A549 (cell line): ENCODE measurements around the gene GATAD1.

Experiments
- CTCF ChIP-seq: fragments of >200 bp; sonication (Bioruptor Twin); formaldehyde crosslinking; IDR thresholded peaks from 3 replicates; pipeline ENCODE4 v1.5.1; 2016
- E2F6 ChIP-seq: IDR thresholded peaks from 2 replicates; pipeline ENCODE4 v1.6.1; 2012; ENCODE audit warnings: low read depth, borderline replicate concordance
- EHMT2 ChIP-seq: fragments of 200-600 bp; sonication (generic); IDR thresholded peaks from 2 replicates; pipeline ENCODE4 v1.6.1; 2016; ENCODE audit warnings: antibody characterized with exemption, low read depth, mild to moderate bottlenecking, moderate library complexity
- EP300 ChIP-seq, 2 experiments: fragments of >200 bp; sonication (Bioruptor Twin); formaldehyde crosslinking; IDR thresholded peaks; 2 replicates in 1 of 2; 3 replicates in 1 of 2; pipeline ENCODE4 v1.6.1; 2016 to 2017
- ESRRA ChIP-seq: fragments of 150-350 bp; IDR thresholded peaks from 2 replicates; pipeline ENCODE4 v1.6.1; 2014; ENCODE audit warnings: mild to moderate bottlenecking, low read length, borderline replicate concordance
- FOXS1 ChIP-seq: fragments of 250-450 bp; sonication (Bioruptor Pico); IDR thresholded peaks from 2 replicates; pipeline ENCODE4 v1.5.0; 2020; ENCODE audit warnings: mild to moderate bottlenecking, moderate library complexity
- POLR2A ChIP-seq: IDR thresholded peaks from 2 replicates; pipeline ENCODE4 v1.6.1; 2012; ENCODE audit warnings: mild to moderate bottlenecking, low read length
- POLR2AphosphoS2 ChIP-seq: conservative IDR thresholded peaks from 2 replicates; pipeline ENCODE4 v1.6.1; 2012; ENCODE audit warnings: low read length, improper control_type of control experiment, inconsistent platforms
- RAD21 ChIP-seq, 2 experiments: fragments of >200 bp in 1 of 2; sonication (Bioruptor Twin) in 1 of 2; formaldehyde crosslinking in 1 of 2; IDR thresholded peaks in 1 of 2; conservative IDR thresholded peaks in 1 of 2; 2 replicates in 1 of 2; 3 replicates in 1 of 2; pipeline ENCODE4 v1.6.1; 2012 to 2018; ENCODE audit warnings: inconsistent platforms in 1 of 2
- RFX5 ChIP-seq: fragments of 450-650 bp; IDR thresholded peaks from 2 replicates; pipeline ENCODE4 v1.7.1; 2014; ENCODE audit warnings: antibody characterized with exemption, mild to moderate bottlenecking, moderate library complexity
- RNF2 ChIP-seq: fragments of 200-600 bp; sonication (generic); IDR thresholded peaks from 2 replicates; pipeline ENCODE4 v1.6.1; 2016; ENCODE audit warnings: low read depth, mild to moderate bottlenecking, antibody characterized with exemption, moderate library complexity, borderline replicate concordance
- SMC3 ChIP-seq: fragments of >200 bp; sonication (Bioruptor Twin); formaldehyde crosslinking; IDR thresholded peaks from 3 replicates; pipeline ENCODE4 v1.6.1; 2018; ENCODE audit warnings: inconsistent platforms

GRCh38 chr7:92508946-92509345 lies 61.7 kb downstream of the GATAD1 start:
- no peak for TF ChIP-seq CTCF
- no peak for TF ChIP-seq POLR2A
- no peak for TF ChIP-seq ESRRA
- no peak for TF ChIP-seq FOXS1 (CRISPR knock-in tag)
- TF ChIP-seq POLR2AphosphoS2 = no peak
- TF ChIP-seq SMC3 = no peak
- TF ChIP-seq RAD21 (conservative IDR thresholded peaks at IDR 0.05 in 1 of 2, IDR thresholded peaks at IDR 0.05 in 1 of 2) = no peak
- TF ChIP-seq EP300 (IDR thresholded peaks at IDR 0.05) = no peak
- no peak for TF ChIP-seq RNF2
- TF ChIP-seq E2F6 = no peak
- no peak for TF ChIP-seq EHMT2
- TF ChIP-seq RFX5 = no peak
